Measurements from ENCODE around the gene DLG2. TPM values are rescaled to one million over a fixed set of nuclear protein-coding genes. Genes with fewer than 3 reads are reported as not detected.

Gene DLG2
- total RNA-seq, 1 donor from 2014 or later: 0.26 TPM

GRCh38 chr11:84247129-84247528, 1380.0 kb downstream of the DLG2 start:
- DNase-seq (ENCODE audit: low read depth): no peak
- no peak for TF ChIP-seq CTCF (IDR thresholded peaks at IDR 0.05; ENCODE audit: insufficient read depth, low read length, severe bottlenecking)
- Histone ChIP-seq H3K4me3 (ENCODE audit: low read depth, low read length) (no peak overlapping the region), H3K36me3 (ENCODE audit: control insufficient read depth, insufficient read depth, low read length) (no peaks in the 10 kb centered on the region), H3K27me3 (ENCODE audit: control insufficient read depth, insufficient read depth, low read length) (no peaks in the 10 kb centered on the region)
- FAIRE-seq: no peak

GRCh38 chr11:84243629-84244263, 1383.4 kb downstream of the DLG2 start:
- no peak for TF ChIP-seq CTCF (IDR thresholded peaks at IDR 0.05; ENCODE audit: insufficient read depth, low read length, severe bottlenecking)
- no peak overlapping the region for H3K4me3 ChIP-seq (ENCODE audit: low read depth, low read length)
- no peaks in the 10 kb centered on the region for H3K27me3 ChIP-seq (ENCODE audit: control insufficient read depth, insufficient read depth, low read length)
- FAIRE-seq (no peak), DNase-seq (ENCODE audit: low read depth) (no peak)
- no peaks in the 10 kb centered on the region for H3K36me3 ChIP-seq (ENCODE audit: control insufficient read depth, insufficient read depth, low read length)

GRCh38 chr11:84241343-84242131, 1385.6 kb downstream of the DLG2 start:
- H3K4me3 ChIP-seq (ENCODE audit: low read depth, low read length): no peak overlapping the region
- no peaks in the 10 kb centered on the region for H3K27me3 ChIP-seq (ENCODE audit: control insufficient read depth, insufficient read depth, low read length)
- no peaks in the 10 kb centered on the region for H3K36me3 ChIP-seq (ENCODE audit: control insufficient read depth, insufficient read depth, low read length)

GRCh38 chr11:84240847-84241246, 1386.3 kb downstream of the DLG2 start:
- Histone ChIP-seq H3K4me3 (ENCODE audit: low read depth, low read length) (no peak overlapping the region), H3K36me3 (ENCODE audit: control insufficient read depth, insufficient read depth, low read length) (no peaks in the 10 kb centered on the region), H3K27me3 (ENCODE audit: control insufficient read depth, insufficient read depth, low read length) (no peaks in the 10 kb centered on the region)
- FAIRE-seq: no peak
- DNase-seq (ENCODE audit: low read depth): no peak
- TF ChIP-seq CTCF (IDR thresholded peaks at IDR 0.05; ENCODE audit: insufficient read depth, low read length, severe bottlenecking): no peak

More at GRCh38 chr11:84241343-84242131, 1385.6 kb downstream of the DLG2 start:
- FAIRE-seq: no peak
- TF ChIP-seq CTCF (IDR thresholded peaks at IDR 0.05; ENCODE audit: insufficient read depth, low read length, severe bottlenecking): no peak
- no peak for DNase-seq (ENCODE audit: low read depth)

GRCh38 chr11:84236436-84236835, 1390.7 kb downstream of the DLG2 start:
- DNase-seq (ENCODE audit: low read depth): no peak
- TF ChIP-seq CTCF (IDR thresholded peaks at IDR 0.05; ENCODE audit: insufficient read depth, low read length, severe bottlenecking): no peak
- FAIRE-seq: no peak

More at GRCh38 chr11:84236436-84236835, 1390.7 kb downstream of the DLG2 start:
- Histone ChIP-seq H3K4me3 (ENCODE audit: low read depth, low read length) (no peak overlapping the region), H3K36me3 (ENCODE audit: control insufficient read depth, insufficient read depth, low read length) (no peaks in the 10 kb centered on the region), H3K27me3 (ENCODE audit: control insufficient read depth, insufficient read depth, low read length) (no peaks in the 10 kb centered on the region)

Measured in bronchial epithelial cell (primary cell).